ENCODE measurements around the gene RUSC1. TPM values are rescaled to one million over a fixed set of nuclear protein-coding genes. Genes with fewer than 3 reads are reported as not detected.

Gene RUSC1
- polyA plus RNA-seq, 1 of the 3 experiments (the other 2 are of a cell fraction) = 49.9 TPM

Small RNA genes within 50 kb of the gene (small RNA-seq; reads per million reads assigned to genes)
- gene RNU6-106P = 0 to 0.23 (median 0) reads per million in 7 experiments

Other genes with a start within 250 kb of the RUSC1 start
- gene EFNA3, start 242.1 kb upstream of the RUSC1 start, polyA plus RNA-seq (2012; rRNA removed) = 5.5 and 6.0 TPM in 2 replicates
- 14.4 and 15.3 TPM in 2 replicates for gene EFNA1, start 193.0 kb upstream of the RUSC1 start, polyA plus RNA-seq (2012; rRNA removed)
- gene SLC50A1, start 185.0 kb upstream of the RUSC1 start, polyA plus RNA-seq (2012; rRNA removed) = 58.4 and 71.1 TPM in 2 replicates
- gene DPM3, start 180.4 kb upstream of the RUSC1 start, polyA plus RNA-seq (2012; rRNA removed) = 307 and 317 TPM in 2 replicates
- 203 and 238 TPM in 2 replicates for gene KRTCAP2, start 147.6 kb upstream of the RUSC1 start, polyA plus RNA-seq (2012; rRNA removed)
- gene TRIM46, start 147.0 kb upstream of the RUSC1 start, polyA plus RNA-seq (2012; rRNA removed) = 12.3 and 12.7 TPM in 2 replicates
- 124 and 162 TPM in 2 replicates for gene THBS3, start 113.0 kb upstream of the RUSC1 start, polyA plus RNA-seq (2012; rRNA removed)
- 79.1 TPM in 2 replicates for gene MTX1, start 112.2 kb upstream of the RUSC1 start, polyA plus RNA-seq (2012; rRNA removed)
- 20.0 and 30.6 TPM in 2 replicates for gene ENTREP3, start 65.4 kb upstream of the RUSC1 start, polyA plus RNA-seq (2012; rRNA removed)
- gene SCAMP3, start 58.5 kb upstream of the RUSC1 start, polyA plus RNA-seq (2012; rRNA removed) = 193 and 225 TPM in 2 replicates
- 76.7 and 81.8 TPM in 2 replicates for gene CLK2, start 47.4 kb upstream of the RUSC1 start, polyA plus RNA-seq (2012; rRNA removed)
- 9.7 and 10.1 TPM in 2 replicates for gene HCN3, start 43.4 kb upstream of the RUSC1 start, polyA plus RNA-seq (2012; rRNA removed)
- 0.03 TPM in 1 of 2 replicates, not detected in the other for gene PKLR, start 19.5 kb upstream of the RUSC1 start, polyA plus RNA-seq (2012; rRNA removed)
- gene FDPS, start 12.0 kb upstream of the RUSC1 start, polyA plus RNA-seq (2012; rRNA removed) = 126 and 142 TPM in 2 replicates
- 13.4 and 13.7 TPM in 2 replicates for gene ASH1L, start 241.9 kb downstream of the RUSC1 start, polyA plus RNA-seq (2012; rRNA removed)

Data from SK-N-SH (cell line).